ENCODE measurements around the gene RRAS2.
"Not testable (repeated sequence)": the region's sequence is repeated elsewhere in the genome, so short reads cannot be mapped to it uniquely, and the experiment has no call there.

RRAS2 gene

GRCh38 chr11:14310679-14311078 lies 48.3 kb downstream of the RRAS2 start:
- no peaks in the 10 kb centered on the region for H3K36me3 Mint-ChIP-seq
- H3K9me3 Mint-ChIP-seq = no peaks in the 10 kb centered on the region
- H3K4me3 Mint-ChIP-seq = no peak overlapping the region
- no peak overlapping the region for H3K27ac Mint-ChIP-seq
- peaks cover 29% of the 10 kb centered on the region for H3K4me1 Mint-ChIP-seq
- ATAC-seq (no peak), DNase-seq (ENCODE audit: low spot score in 2 of 2) (no peak)

GRCh38 chr11:14309425-14310192 lies 49.4 kb downstream of the RRAS2 start:
- H3K36me3 Mint-ChIP-seq = no peaks in the 10 kb centered on the region
- no peaks in the 10 kb centered on the region for H3K9me3 Mint-ChIP-seq
- H3K4me3 Mint-ChIP-seq = no peak overlapping the region
- H3K27ac Mint-ChIP-seq = no peak overlapping the region
- DNase-seq (ENCODE audit: low spot score in 2 of 2) = no peak
- peaks cover 22% of the 10 kb centered on the region for H3K4me1 Mint-ChIP-seq
- no peak for ATAC-seq

- H3K4me3 Mint-ChIP-seq = no peak overlapping the region
- no peaks in the 10 kb centered on the region for H3K9me3 Mint-ChIP-seq
- DNase-seq (ENCODE audit: low spot score in 2 of 2) (no peak), ATAC-seq (peak; percentile 17)
- no peak overlapping the region for H3K27ac Mint-ChIP-seq
- peaks cover 20% of the 10 kb centered on the region for H3K4me1 Mint-ChIP-seq
- no peaks in the 10 kb centered on the region for H3K36me3 Mint-ChIP-seq
These were observed 50.0 kb downstream of the RRAS2 start for GRCh38 chr11:14308897-14309387.

- ATAC-seq (peak; percentile 78), DNase-seq (ENCODE audit: low spot score in 2 of 2) (no peak)
- H3K36me3 Mint-ChIP-seq = no peaks in the 10 kb centered on the region
- H3K27ac Mint-ChIP-seq = no peak overlapping the region
- H3K9me3 Mint-ChIP-seq = no peaks in the 10 kb centered on the region
- no peak overlapping the region for H3K4me3 Mint-ChIP-seq
- H3K4me1 Mint-ChIP-seq = peaks cover 20% of the 10 kb centered on the region
These were observed 50.7 kb downstream of the RRAS2 start for GRCh38 chr11:14308114-14308896.

GRCh38 chr11:14306481-14306880 lies 52.5 kb downstream of the RRAS2 start:
- Mint-ChIP-seq H3K4me1 (peaks cover 17% of the 10 kb centered on the region), H3K36me3 (no peaks in the 10 kb centered on the region), H3K4me3 (no peak overlapping the region), H3K27ac (peak overlapping the region; percentile 36), H3K9me3 (no peaks in the 10 kb centered on the region)
- no peak for ATAC-seq
- DNase-seq (ENCODE audit: low spot score in 2 of 2) = no peak

GRCh38 chr11:14305649-14306048 lies 53.3 kb downstream of the RRAS2 start:
- Mint-ChIP-seq H3K36me3 (no peaks in the 10 kb centered on the region), H3K27ac (peak overlapping the region; percentile 41), H3K9me3 (no peaks in the 10 kb centered on the region), H3K4me3 (no peak overlapping the region), H3K4me1 (peaks cover 17% of the 10 kb centered on the region)
- DNase-seq (ENCODE audit: low spot score in 2 of 2) (no peak), ATAC-seq (no peak)

- Mint-ChIP-seq H3K4me3 (no peak overlapping the region), H3K36me3 (no peaks in the 10 kb centered on the region), H3K9me3 (no peaks in the 10 kb centered on the region)
These were observed 54.4 kb downstream of the RRAS2 start for GRCh38 chr11:14304601-14305000.

GRCh38 chr11:14300661-14301304 lies 58.2 kb downstream of the RRAS2 start:
- H3K27ac Mint-ChIP-seq = no peak overlapping the region
- no peaks in the 10 kb centered on the region for H3K9me3 Mint-ChIP-seq
- peaks cover 28% of the 10 kb centered on the region for H3K4me1 Mint-ChIP-seq
- H3K4me3 Mint-ChIP-seq = no peak overlapping the region
- peaks cover 1% of the 10 kb centered on the region for H3K36me3 Mint-ChIP-seq
- DNase-seq (ENCODE audit: low spot score in 2 of 2) (peak; percentile 21 to 58), ATAC-seq (peak; percentile 95)

More at GRCh38 chr11:14304601-14305000, 54.4 kb downstream of the RRAS2 start:
- H3K27ac Mint-ChIP-seq = no peak overlapping the region
- no peak for ATAC-seq
- DNase-seq (ENCODE audit: low spot score in 2 of 2) = no peak
- peaks cover 17% of the 10 kb centered on the region for H3K4me1 Mint-ChIP-seq

GRCh38 chr11:14299921-14300320 lies 59.1 kb downstream of the RRAS2 start:
- ATAC-seq (no peak), DNase-seq (ENCODE audit: low spot score in 2 of 2) (no peak)
- Mint-ChIP-seq H3K4me3 (no peak overlapping the region), H3K36me3 (peaks cover 10% of the 10 kb centered on the region), H3K4me1 (peaks cover 28% of the 10 kb centered on the region), H3K27ac (no peak overlapping the region), H3K9me3 (no peaks in the 10 kb centered on the region)

- Mint-ChIP-seq H3K4me1 (peaks cover 31% of the 10 kb centered on the region), H3K27ac (peak overlapping the region; percentile 0), H3K4me3 (no peak overlapping the region), H3K9me3 (no peaks in the 10 kb centered on the region), H3K36me3 (peaks cover 70% of the 10 kb centered on the region)
- ATAC-seq = no peak
- DNase-seq (ENCODE audit: low spot score in 2 of 2) = no peak
These were observed 68.6 kb downstream of the RRAS2 start for GRCh38 chr11:14290422-14290821.

- peaks cover 58% of the 10 kb centered on the region for H3K36me3 Mint-ChIP-seq
- no peak for DNase-seq (ENCODE audit: low spot score in 2 of 2)
- peak overlapping the region; percentile 44 for H3K4me3 Mint-ChIP-seq
- peak; percentile 77 for ATAC-seq
- H3K4me1 Mint-ChIP-seq = peaks cover 31% of the 10 kb centered on the region
- H3K9me3 Mint-ChIP-seq = no peaks in the 10 kb centered on the region
- H3K27ac Mint-ChIP-seq = peak overlapping the region; percentile 89
These were observed 70.6 kb downstream of the RRAS2 start for GRCh38 chr11:14288189-14288935.

GRCh38 chr11:14278869-14279268 lies 80.1 kb downstream of the RRAS2 start:
- H3K4me3 Mint-ChIP-seq; ATAC-seq; H3K9me3 Mint-ChIP-seq; DNase-seq (ENCODE audit: low spot score in 2 of 2): not testable (repeated sequence)
- Mint-ChIP-seq H3K36me3 (peaks cover 53% of the 10 kb centered on the region), H3K27ac (peak overlapping the region; percentile 60), H3K4me1 (peaks cover 12% of the 10 kb centered on the region)

GRCh38 chr11:14275076-14275475 lies 83.9 kb downstream of the RRAS2 start:
- H3K9me3 Mint-ChIP-seq = no peaks in the 10 kb centered on the region
- no peak overlapping the region for H3K27ac Mint-ChIP-seq
- peaks cover 51% of the 10 kb centered on the region for H3K36me3 Mint-ChIP-seq
- no peak overlapping the region for H3K4me3 Mint-ChIP-seq
- H3K4me1 Mint-ChIP-seq = peaks cover 36% of the 10 kb centered on the region
- DNase-seq (ENCODE audit: low spot score in 2 of 2) = no peak
- ATAC-seq = no peak

GRCh38 chr11:14273895-14274294 lies 85.1 kb downstream of the RRAS2 start:
- Mint-ChIP-seq H3K9me3 (no peaks in the 10 kb centered on the region), H3K27ac (no peak overlapping the region), H3K36me3 (peaks cover 40% of the 10 kb centered on the region), H3K4me3 (no peak overlapping the region), H3K4me1 (peaks cover 40% of the 10 kb centered on the region)
- no peak for DNase-seq (ENCODE audit: low spot score in 2 of 2)
- no peak for ATAC-seq

Data from stimulated activated effector memory CD8-positive, alpha-beta T cell treated with anti-CD3 and anti-CD28 coated beads, Interleukin-12 subunit alpha, Interleukin-12 subunit beta, amount 100 ng/mL, for 72 hours (primary cell).